HG03060 (cell line): ENCODE data around the gene COLQ.
"Not testable (repeated sequence)": the region's sequence is repeated elsewhere in the genome, so short reads cannot be mapped to it uniquely, and the experiment has no call there.

Source experiments
- ATAC-seq: cut with Tn5 transposase; IDR thresholded peaks from one replicate; pipeline ENCODE4 v1.9.1; 2021; ENCODE audit warnings: low read depth, moderate number of reproducible peaks; ENCODE audit not compliant: unreplicated experiment

The COLQ gene

GRCh38 chr3:15458212-15458780 is 63.2 kb downstream of the COLQ start:
- ATAC-seq, result no peak

DNA sequence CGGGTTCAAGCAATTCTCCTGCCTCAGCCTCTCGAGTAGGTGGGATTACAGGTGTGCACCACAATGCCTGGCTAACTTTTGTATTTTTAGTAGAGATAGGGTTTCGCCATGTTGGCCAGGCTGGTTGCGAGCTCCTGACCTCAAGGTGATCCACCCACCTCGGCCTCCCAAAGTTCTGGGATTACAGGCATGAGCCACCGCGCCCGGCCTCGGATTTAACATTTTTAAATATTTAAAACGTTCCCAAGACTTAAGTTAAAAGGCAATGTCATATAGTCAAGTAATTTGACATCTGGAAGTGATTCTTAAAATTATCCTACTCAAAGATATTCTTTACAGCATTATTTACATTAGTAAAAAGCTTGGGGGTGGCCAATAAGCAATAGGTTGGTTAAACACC is 64.6 kb downstream of the COLQ start:
- not testable (repeated sequence) for ATAC-seq

GRCh38 chr3:15456321-15456720 is 65.2 kb downstream of the COLQ start:
- ATAC-seq, result no peak

DNA sequence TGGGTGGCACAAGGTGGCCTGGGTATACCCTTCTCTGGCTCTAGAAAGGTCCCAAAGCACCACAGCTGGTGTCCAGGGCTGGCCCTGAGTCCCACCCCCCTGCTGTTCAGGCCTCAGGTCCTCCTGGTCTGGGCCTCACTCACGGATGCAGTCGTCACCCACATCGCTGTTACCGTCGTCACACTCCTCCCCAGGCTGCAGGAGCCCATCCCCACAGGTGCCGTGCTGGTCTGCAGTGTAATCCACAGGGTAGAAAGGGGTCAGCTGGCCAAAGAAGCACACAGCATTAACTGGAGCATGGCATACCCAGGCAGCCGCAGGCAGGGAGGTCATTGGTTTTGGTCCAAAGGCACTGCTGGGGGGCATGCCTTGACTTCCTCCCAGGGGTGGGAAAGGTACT is 65.8 kb downstream of the COLQ start:
- ATAC-seq, result no peak

DNA sequence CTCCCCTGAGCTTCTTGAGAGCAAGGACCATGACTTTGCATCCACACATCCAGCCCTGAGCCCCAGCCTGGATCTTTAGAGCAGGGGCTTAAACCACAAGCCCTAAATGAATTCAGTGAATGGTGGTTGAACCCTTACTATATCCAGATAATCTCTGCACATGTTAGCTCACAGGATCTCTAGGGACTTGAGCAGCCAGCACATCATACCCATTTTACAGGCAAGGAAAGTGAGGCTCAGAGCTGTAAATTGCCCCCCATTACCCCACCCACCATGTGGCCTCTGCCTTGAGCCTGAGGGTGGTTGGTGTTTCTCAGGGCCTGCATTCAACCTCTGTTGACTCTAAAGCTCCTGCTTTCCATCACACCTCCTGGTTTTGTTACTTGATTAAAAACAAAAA is 66.5 kb downstream of the COLQ start:
- ATAC-seq, result no peak

- ATAC-seq, result no peak
Measured at GRCh38 chr3:15453991-15454625, 67.4 kb downstream of the COLQ start.

DNA sequence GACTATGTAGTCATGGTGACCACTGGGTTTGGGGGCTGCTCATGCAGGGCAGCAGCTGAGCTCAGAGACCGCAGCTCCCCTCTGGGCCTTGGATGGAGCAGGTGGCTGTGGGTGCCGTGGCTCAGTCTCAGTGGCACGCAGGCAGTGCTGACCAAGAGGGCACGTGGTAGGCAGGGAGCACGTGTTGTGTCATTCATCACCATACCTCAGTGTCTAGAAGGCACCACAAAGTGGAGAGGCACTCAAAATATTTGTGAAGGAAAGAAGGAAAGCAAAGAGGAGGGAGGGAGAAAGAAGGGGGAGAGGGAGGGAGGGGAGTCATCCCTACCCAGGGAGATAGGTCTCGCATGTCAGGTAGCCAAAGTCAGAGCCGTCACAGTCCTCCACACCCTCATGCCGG is 68.0 kb downstream of the COLQ start:
- no peak for ATAC-seq

DNA sequence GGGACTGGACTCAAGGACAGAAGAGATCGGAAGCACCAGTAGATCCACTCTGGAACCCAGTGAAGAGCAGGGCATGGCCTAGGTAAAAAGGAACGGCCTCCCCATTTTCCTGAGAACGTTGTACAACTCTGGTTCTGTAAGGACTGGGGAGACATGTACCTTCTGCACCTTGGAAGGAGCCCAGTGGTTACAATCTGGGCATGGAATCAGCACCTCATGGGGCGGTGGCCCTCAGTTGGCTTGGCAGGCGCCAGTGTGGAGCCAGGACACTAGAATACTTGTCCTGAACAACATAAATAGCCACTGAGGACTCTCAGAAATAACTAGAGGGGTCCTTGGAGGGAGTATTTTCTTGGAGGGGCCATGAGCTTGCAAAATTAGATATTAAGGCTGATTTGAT is 68.5 kb downstream of the COLQ start:
- ATAC-seq, result no peak

DNA sequence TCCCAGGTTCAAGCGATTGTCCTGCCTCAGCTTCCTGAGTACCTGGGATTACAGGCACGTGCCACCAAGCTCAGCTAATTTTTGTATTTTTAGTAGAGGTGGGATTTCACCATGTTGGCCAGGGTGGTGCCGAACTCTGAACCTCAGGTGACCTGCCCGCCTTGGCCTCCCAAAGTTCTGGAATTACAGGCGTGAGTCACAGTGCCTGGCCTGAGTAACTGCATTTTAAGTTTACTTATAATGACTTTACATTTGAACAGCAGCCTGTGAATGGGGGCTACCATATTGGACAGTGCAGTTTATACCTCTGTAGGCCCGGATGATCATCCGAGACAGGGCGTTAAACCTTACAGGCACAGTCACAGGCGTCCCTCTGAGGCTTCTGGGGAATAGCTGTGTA is 69.3 kb downstream of the COLQ start:
- no peak for ATAC-seq

DNA sequence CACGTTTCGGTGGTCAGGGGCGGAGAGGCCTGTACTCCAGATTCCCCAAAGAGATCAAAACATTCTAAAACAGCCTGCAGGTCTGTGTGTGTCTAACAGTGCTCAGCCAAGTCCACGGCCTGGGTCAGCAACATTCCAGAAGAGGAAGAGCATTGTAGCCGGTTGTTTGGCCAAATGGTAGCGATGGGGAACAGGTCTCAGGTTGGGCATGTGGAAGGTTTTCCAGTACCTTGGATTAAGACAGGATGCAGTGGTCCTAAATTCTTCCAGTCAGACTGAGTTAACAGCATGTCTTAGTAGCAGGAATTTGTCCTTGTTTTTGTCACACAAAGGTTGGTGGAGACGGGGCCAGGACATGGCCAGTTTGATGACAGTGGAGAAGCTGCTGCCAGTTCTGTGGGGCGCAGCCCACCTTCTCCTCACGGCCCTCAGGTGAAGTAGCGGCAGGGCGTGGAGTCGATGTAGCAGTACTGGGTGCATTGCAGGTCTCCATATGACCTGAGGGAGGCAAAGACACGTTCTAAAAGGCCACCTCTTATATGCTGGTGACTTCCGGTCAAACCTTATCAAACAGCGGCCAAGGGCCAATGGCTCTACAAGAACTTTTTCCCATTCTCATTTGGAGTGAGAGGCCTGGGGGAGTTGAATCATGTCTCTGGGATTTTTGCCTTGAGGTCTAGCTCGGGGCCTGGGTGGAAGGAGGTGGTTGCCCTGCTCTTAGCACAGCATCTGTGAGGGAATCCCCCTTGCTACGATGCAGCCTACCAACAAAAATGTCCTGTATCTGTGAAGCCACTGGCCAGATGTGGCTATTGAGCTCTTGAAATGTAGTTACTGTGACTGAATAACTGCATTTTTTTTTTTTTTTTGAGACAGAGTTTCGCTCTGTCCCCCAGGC is 70.0 kb downstream of the COLQ start:
- no peak for ATAC-seq

GRCh38 chr3:15450438-15451215 is 70.9 kb downstream of the COLQ start:
- ATAC-seq, result no peak

- no peak for ATAC-seq
Measured at GRCh38 chr3:15449489-15450224, 71.8 kb downstream of the COLQ start.

GRCh38 chr3:15443826-15444524 is 77.5 kb downstream of the COLQ start:
- no peak for ATAC-seq

DNA sequence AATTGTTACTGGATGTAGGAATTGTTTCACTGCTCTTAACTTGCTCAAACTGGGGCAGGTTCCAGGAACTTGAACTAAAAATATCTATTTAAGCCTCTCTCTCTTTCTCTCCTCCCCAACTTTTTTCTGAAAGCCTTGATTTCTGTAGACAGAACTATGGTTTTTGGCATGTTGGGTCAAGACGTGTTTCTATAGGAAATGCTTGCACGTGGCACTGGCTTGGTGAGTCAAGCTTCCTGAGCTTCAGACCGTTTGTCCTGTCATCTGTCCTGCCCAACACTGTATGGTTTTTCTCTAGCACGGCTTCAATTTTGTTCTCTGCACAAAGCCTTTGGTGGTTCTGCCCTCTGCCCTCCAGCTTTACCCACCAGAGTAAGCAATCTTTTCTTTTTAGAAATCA is 80.6 kb downstream of the COLQ start:
- no peak for ATAC-seq

DNA sequence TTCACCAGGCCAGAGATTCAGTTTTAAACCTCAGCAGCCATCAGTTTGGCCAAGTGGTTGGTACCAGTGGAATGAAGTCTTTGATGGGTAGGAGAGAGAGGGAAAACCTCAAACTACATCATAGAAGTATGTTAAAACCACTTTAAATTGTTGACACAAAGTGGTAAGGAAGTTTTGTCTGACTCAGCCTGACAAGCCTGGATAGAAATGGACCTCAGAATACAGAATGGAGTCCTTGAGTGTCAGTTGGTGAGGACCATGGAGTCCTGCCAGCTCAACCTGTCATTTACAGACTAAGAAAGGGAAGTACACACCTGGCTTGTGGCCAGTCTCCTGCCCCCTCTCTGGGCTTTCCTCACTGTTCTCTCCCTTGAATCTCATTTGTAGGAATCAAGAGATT is 82.0 kb downstream of the COLQ start:
- ATAC-seq, result no peak

- no peak for ATAC-seq
Measured at GRCh38 chr3:15438983-15439382, 82.5 kb downstream of the COLQ start.

DNA sequence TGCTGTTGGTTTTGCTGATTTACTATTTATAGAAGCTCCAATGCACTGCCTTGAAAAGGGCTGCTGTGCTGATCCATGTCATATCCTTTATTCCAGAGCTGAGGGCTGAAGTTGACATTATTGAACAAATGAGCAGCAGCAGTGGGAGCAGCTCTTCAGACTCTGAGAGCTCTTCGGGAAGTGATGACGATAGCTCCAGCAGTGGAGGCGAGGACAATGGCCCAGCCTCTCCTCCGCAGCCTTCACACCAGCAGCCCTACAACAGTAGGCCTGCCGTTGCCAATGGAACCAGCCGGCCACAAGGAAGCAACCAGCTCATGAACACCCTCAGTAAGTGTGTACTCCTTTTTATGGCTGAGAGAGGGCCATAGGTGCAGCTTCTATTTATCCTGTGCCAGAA is 85.3 kb downstream of the COLQ start:
- ATAC-seq, result no peak

DNA sequence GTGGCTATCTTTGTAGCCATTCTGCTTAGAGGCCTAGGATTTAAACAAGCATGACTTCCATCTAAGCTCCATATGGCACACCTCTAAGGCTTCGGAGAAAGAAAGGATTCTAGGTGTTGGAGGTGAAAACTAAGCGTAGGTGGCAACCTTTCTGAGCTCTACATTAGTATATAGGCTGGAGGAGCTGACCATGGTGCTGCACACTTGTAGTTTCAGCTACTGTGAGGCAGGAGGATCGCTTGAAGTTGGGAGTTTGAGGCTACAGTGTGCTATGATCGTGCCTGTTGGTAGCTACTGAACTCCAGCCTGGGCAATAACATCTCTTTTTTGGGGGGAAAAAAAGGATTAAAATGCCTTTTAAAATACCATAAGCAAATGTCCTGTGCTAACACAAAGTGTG is 86.8 kb downstream of the COLQ start:
- ATAC-seq, result no peak

DNA sequence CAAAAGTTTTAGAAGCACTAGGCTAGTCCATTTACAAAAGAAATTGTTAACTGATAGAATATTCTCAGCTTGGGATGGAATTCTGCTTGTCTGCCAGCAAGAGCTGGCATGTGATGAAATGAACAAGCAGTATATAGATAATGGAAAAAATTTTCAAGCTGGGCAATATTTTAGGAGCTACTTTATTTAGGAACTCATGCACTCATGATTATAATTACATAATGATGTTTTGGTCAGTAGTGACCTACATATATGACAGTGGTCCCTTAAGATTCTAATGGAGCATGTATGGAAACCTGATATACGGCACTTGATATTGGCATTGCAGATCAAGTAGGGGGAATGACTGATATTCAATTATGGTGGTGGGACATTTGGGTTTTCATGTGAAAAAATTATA is 88.0 kb downstream of the COLQ start:
- ATAC-seq, result no peak
